ENCODE measurements around the gene MYO5B.
"Not testable (repeated sequence)": the region's sequence is repeated elsewhere in the genome, so short reads cannot be mapped to it uniquely, and the experiment has no call there.

Gene MYO5B

GRCh38 chr18:50194631-50195532 is at the start of gene MYO5B:
Gene MYO5B, minus strand, starts transcription at chr18:50195147. Its CDS starts 354 bp downstream, at chr18:50194793.
- Histone ChIP-seq H3K4me3 (ENCODE audit: low read depth in 1 of 2, low read length in 2 of 2) (peak within 1 kb of the TSS; percentile 60 to 69), H3K27me3 (ENCODE audit: low read depth, low read length) (peaks cover 29% of the 10 kb centered on the region), H3K9me3 (ENCODE audit: control insufficient read depth in 1 of 2, low read length in 2 of 2) (no peaks in the 10 kb centered on the region), H3K27ac (ENCODE audit: low read length) (peak within 1 kb of the TSS; percentile 31), H3K36me3 (ENCODE audit: control insufficient read depth in 1 of 2, insufficient read depth in 2 of 2, low read length in 2 of 2) (no peaks in the 10 kb centered on the region), H3K4me1 (ENCODE audit: control insufficient read depth in 1 of 2, insufficient read depth in 2 of 2, low read length in 2 of 2) (peaks cover 0 to 22% of the 10 kb centered on the region in 2 donors)

- H3K4me3 ChIP-seq (ENCODE audit: low read depth in 1 of 2, low read length in 2 of 2); H3K36me3 ChIP-seq (ENCODE audit: control insufficient read depth in 1 of 2, insufficient read depth in 2 of 2, low read length in 2 of 2); H3K27ac ChIP-seq (ENCODE audit: low read length): not testable (repeated sequence)
These were observed 46.8 kb upstream of the MYO5B start for GRCh38 chr18:50241768-50242167.

GRCh38 chr18:50240080-50240563 is 45.2 kb upstream of the MYO5B start:
- Histone ChIP-seq H3K9me3 (ENCODE audit: control insufficient read depth in 1 of 2, low read length in 2 of 2) (no peaks in the 10 kb centered on the region), H3K27ac (ENCODE audit: low read length) (no peak overlapping the region), H3K4me1 (ENCODE audit: control insufficient read depth in 1 of 2, insufficient read depth in 2 of 2, low read length in 2 of 2) (no peaks in the 10 kb centered on the region), H3K4me3 (ENCODE audit: low read depth in 1 of 2, low read length in 2 of 2) (no peak overlapping the region), H3K27me3 (ENCODE audit: low read depth, low read length) (no peaks in the 10 kb centered on the region), H3K36me3 (ENCODE audit: control insufficient read depth in 1 of 2, insufficient read depth in 2 of 2, low read length in 2 of 2) (no peaks in the 10 kb centered on the region)

More at GRCh38 chr18:50241768-50242167, 46.8 kb upstream of the MYO5B start:
- H3K4me1 ChIP-seq (ENCODE audit: control insufficient read depth in 1 of 2, insufficient read depth in 2 of 2, low read length in 2 of 2); H3K9me3 ChIP-seq (ENCODE audit: control insufficient read depth in 1 of 2, low read length in 2 of 2); H3K27me3 ChIP-seq (ENCODE audit: low read depth, low read length): not testable (repeated sequence)

GRCh38 chr18:50232419-50232818 is 37.5 kb upstream of the MYO5B start:
- Histone ChIP-seq H3K36me3 (ENCODE audit: control insufficient read depth in 1 of 2, insufficient read depth in 2 of 2, low read length in 2 of 2) (no peaks in the 10 kb centered on the region), H3K9me3 (ENCODE audit: control insufficient read depth in 1 of 2, low read length in 2 of 2) (no peaks in the 10 kb centered on the region), H3K27ac (ENCODE audit: low read length) (no peak overlapping the region), H3K27me3 (ENCODE audit: low read depth, low read length) (no peaks in the 10 kb centered on the region), H3K4me3 (ENCODE audit: low read depth in 1 of 2, low read length in 2 of 2) (no peak overlapping the region), H3K4me1 (ENCODE audit: control insufficient read depth in 1 of 2, insufficient read depth in 2 of 2, low read length in 2 of 2) (no peaks in the 10 kb centered on the region)

GRCh38 chr18:50231621-50232020 is 36.7 kb upstream of the MYO5B start:
- Histone ChIP-seq H3K27me3 (ENCODE audit: low read depth, low read length) (no peaks in the 10 kb centered on the region), H3K4me1 (ENCODE audit: control insufficient read depth in 1 of 2, insufficient read depth in 2 of 2, low read length in 2 of 2) (no peaks in the 10 kb centered on the region), H3K9me3 (ENCODE audit: control insufficient read depth in 1 of 2, low read length in 2 of 2) (no peaks in the 10 kb centered on the region), H3K36me3 (ENCODE audit: control insufficient read depth in 1 of 2, insufficient read depth in 2 of 2, low read length in 2 of 2) (no peaks in the 10 kb centered on the region), H3K27ac (ENCODE audit: low read length) (no peak overlapping the region), H3K4me3 (ENCODE audit: low read depth in 1 of 2, low read length in 2 of 2) (no peak overlapping the region)

- H3K4me1 ChIP-seq (ENCODE audit: control insufficient read depth in 1 of 2, insufficient read depth in 2 of 2, low read length in 2 of 2); H3K4me3 ChIP-seq (ENCODE audit: low read depth in 1 of 2, low read length in 2 of 2); H3K36me3 ChIP-seq (ENCODE audit: control insufficient read depth in 1 of 2, insufficient read depth in 2 of 2, low read length in 2 of 2); H3K27me3 ChIP-seq (ENCODE audit: low read depth, low read length); H3K27ac ChIP-seq (ENCODE audit: low read length): not testable (repeated sequence)
- H3K9me3 ChIP-seq (ENCODE audit: control insufficient read depth in 1 of 2, low read length in 2 of 2) = peaks cover 0 to 12% of the 10 kb centered on the region in 2 donors
These were observed 25.3 kb upstream of the MYO5B start for GRCh38 chr18:50220249-50220648.

- H3K27me3 ChIP-seq (ENCODE audit: low read depth, low read length) = no peaks in the 10 kb centered on the region
- no peaks in the 10 kb centered on the region for H3K36me3 ChIP-seq (ENCODE audit: control insufficient read depth in 1 of 2, insufficient read depth in 2 of 2, low read length in 2 of 2)
- no peak overlapping the region for H3K27ac ChIP-seq (ENCODE audit: low read length)
- no peaks in the 10 kb centered on the region for H3K4me1 ChIP-seq (ENCODE audit: control insufficient read depth in 1 of 2, insufficient read depth in 2 of 2, low read length in 2 of 2)
- peaks cover 0 to 12% of the 10 kb centered on the region in 2 donors for H3K9me3 ChIP-seq (ENCODE audit: control insufficient read depth in 1 of 2, low read length in 2 of 2)
- H3K4me3 ChIP-seq (ENCODE audit: low read depth in 1 of 2, low read length in 2 of 2) = no peak overlapping the region
These were observed 23.7 kb upstream of the MYO5B start for GRCh38 chr18:50218432-50219197.

- Histone ChIP-seq H3K27me3 (ENCODE audit: low read depth, low read length) (no peaks in the 10 kb centered on the region), H3K4me1 (ENCODE audit: control insufficient read depth in 1 of 2, insufficient read depth in 2 of 2, low read length in 2 of 2) (no peaks in the 10 kb centered on the region), H3K9me3 (ENCODE audit: control insufficient read depth in 1 of 2, low read length in 2 of 2) (no peaks in the 10 kb centered on the region), H3K4me3 (ENCODE audit: low read depth in 1 of 2, low read length in 2 of 2) (no peak overlapping the region), H3K27ac (ENCODE audit: low read length) (no peak overlapping the region), H3K36me3 (ENCODE audit: control insufficient read depth in 1 of 2, insufficient read depth in 2 of 2, low read length in 2 of 2) (no peaks in the 10 kb centered on the region)
These were observed 14.4 kb upstream of the MYO5B start for GRCh38 chr18:50209311-50209710.

- H3K36me3 ChIP-seq (ENCODE audit: control insufficient read depth in 1 of 2, insufficient read depth in 2 of 2, low read length in 2 of 2) = no peaks in the 10 kb centered on the region
- H3K4me3 ChIP-seq (ENCODE audit: low read depth in 1 of 2, low read length in 2 of 2) = no peak overlapping the region
- H3K4me1 ChIP-seq (ENCODE audit: control insufficient read depth in 1 of 2, insufficient read depth in 2 of 2, low read length in 2 of 2) = no peaks in the 10 kb centered on the region
- no peaks in the 10 kb centered on the region for H3K27me3 ChIP-seq (ENCODE audit: low read depth, low read length)
- H3K27ac ChIP-seq (ENCODE audit: low read length) = no peak overlapping the region
- no peaks in the 10 kb centered on the region for H3K9me3 ChIP-seq (ENCODE audit: control insufficient read depth in 1 of 2, low read length in 2 of 2)
These were observed 12.8 kb upstream of the MYO5B start for GRCh38 chr18:50207722-50208121.

- Histone ChIP-seq H3K27me3 (ENCODE audit: low read depth, low read length) (no peaks in the 10 kb centered on the region), H3K36me3 (ENCODE audit: control insufficient read depth in 1 of 2, insufficient read depth in 2 of 2, low read length in 2 of 2) (no peaks in the 10 kb centered on the region), H3K4me1 (ENCODE audit: control insufficient read depth in 1 of 2, insufficient read depth in 2 of 2, low read length in 2 of 2) (no peaks in the 10 kb centered on the region), H3K4me3 (ENCODE audit: low read depth in 1 of 2, low read length in 2 of 2) (no peak overlapping the region), H3K27ac (ENCODE audit: low read length) (no peak overlapping the region), H3K9me3 (ENCODE audit: control insufficient read depth in 1 of 2, low read length in 2 of 2) (peaks cover 0 to 3% of the 10 kb centered on the region in 2 donors)
These were observed 9.1 kb upstream of the MYO5B start for GRCh38 chr18:50203801-50204604.

All from muscle layer of duodenum (tissue), 2 donors.